ENCODE results near the gene SYTL5.

DNA sequence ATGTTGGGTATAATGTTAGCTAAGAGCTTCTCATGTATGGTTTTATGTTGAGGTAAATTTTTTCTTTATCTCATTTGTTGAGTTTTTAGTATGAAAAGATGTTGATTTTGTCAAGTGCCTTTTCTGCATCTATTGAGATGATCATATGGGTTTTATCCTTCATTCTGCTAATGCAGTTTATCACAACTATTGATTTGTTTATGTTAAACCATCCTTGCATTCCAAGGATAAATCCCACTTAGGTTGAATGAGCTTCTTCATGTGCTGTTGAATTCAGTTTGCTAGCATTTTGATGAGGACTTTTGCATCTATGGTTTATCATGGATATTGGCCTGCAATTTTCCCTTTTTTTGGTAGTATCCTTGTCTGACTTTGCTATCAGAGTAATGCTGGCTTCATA lies 93.3 kb downstream of the SYTL5 start:
- TF ChIP-seq POLR2A (IDR thresholded peaks at IDR 0.05) (no peak), POLR2AphosphoS5 (IDR thresholded peaks at IDR 0.05) (no peak)
- TF ChIP-seq, protein P1, sequence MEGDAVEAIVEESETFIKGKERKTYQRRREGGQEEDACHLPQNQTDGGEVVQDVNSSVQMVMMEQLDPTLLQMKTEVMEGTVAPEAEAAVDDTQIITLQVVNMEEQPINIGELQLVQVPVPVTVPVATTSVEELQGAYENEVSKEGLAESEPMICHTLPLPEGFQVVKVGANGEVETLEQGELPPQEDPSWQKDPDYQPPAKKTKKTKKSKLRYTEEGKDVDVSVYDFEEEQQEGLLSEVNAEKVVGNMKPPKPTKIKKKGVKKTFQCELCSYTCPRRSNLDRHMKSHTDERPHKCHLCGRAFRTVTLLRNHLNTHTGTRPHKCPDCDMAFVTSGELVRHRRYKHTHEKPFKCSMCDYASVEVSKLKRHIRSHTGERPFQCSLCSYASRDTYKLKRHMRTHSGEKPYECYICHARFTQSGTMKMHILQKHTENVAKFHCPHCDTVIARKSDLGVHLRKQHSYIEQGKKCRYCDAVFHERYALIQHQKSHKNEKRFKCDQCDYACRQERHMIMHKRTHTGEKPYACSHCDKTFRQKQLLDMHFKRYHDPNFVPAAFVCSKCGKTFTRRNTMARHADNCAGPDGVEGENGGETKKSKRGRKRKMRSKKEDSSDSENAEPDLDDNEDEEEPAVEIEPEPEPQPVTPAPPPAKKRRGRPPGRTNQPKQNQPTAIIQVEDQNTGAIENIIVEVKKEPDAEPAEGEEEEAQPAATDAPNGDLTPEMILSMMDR (IDR thresholded peaks at IDR 0.05 in 8 of 11, conservative IDR thresholded peaks at IDR 0.05 in 3 of 11): no peak
